Head of caudate nucleus (tissue), 42 donors: ENCODE results near the gene NLGN1.

Source experiments
- DNase-seq, 42 donors: peaks; one replicate each; pipeline versions ENCODE4 v3.0.0 to v3.0.0-alpha.2; 2020 to 2021; ENCODE audit warnings: mixed read lengths in 7 of 42
- intact Hi-C: fragments of 100-400 bp; cut with DNase I; formaldehyde crosslinking; loops from one replicate; pipeline ENCODE4 v1.15.0; 2022

Gene NLGN1

GRCh38 chr3:173911446-173911845 is 513.9 kb downstream of the NLGN1 start:
- DNase-seq = peak; percentile 6 to 86 (median 68)
- intact Hi-C loops = loop anchor here (10.0 kb wide), 1 partner anchor 517 kb away; the partner anchor contains the start of gene NLGN1

GRCh38 chr3:173912126-173912525 is 514.6 kb downstream of the NLGN1 start:
- DNase-seq = no peak
- intact Hi-C loops = loop anchor here (10.0 kb wide), 1 partner anchor 517 kb away; the partner anchor contains the start of gene NLGN1

- DNase-seq = peak in 16 of 42 donors; percentile 9 to 62 (median 28)
- intact Hi-C loops = loop anchor here (10.0 kb wide), 1 partner anchor 519 kb away; the partner anchor contains the start of gene NLGN1
These were observed 515.9 kb downstream of the NLGN1 start for GRCh38 chr3:173913397-173913796.

GRCh38 chr3:173913974-173914421 is 516.5 kb downstream of the NLGN1 start:
- intact Hi-C loops = loop anchor here (10.0 kb wide), 1 partner anchor 519 kb away; the partner anchor contains the start of gene NLGN1
- no peak for DNase-seq

GRCh38 chr3:173916799-173917198 is 519.3 kb downstream of the NLGN1 start:
- DNase-seq = no peak
- intact Hi-C loops = loop anchor here (10.0 kb wide), 1 partner anchor 522 kb away; the partner anchor contains the start of gene NLGN1

- intact Hi-C loops = no loop called here
- no peak for DNase-seq
These were observed 522.8 kb downstream of the NLGN1 start for GRCh38 chr3:173920386-173920785.

- no peak for DNase-seq
- intact Hi-C loops = no loop called here
These were observed 524.2 kb downstream of the NLGN1 start for GRCh38 chr3:173921732-173922131.

- no peak for DNase-seq
- intact Hi-C loops = no loop called here
These were observed 525.7 kb downstream of the NLGN1 start for GRCh38 chr3:173923204-173923603.

- intact Hi-C loops = no loop called here
- DNase-seq = no peak
These were observed 532.7 kb downstream of the NLGN1 start for GRCh38 chr3:173930251-173930650.

GRCh38 chr3:173932624-173933023 is 535.1 kb downstream of the NLGN1 start:
- DNase-seq = peak in 39 of 42 donors; percentile 19 to 88 (median 56)
- intact Hi-C loops = no loop called here

- intact Hi-C loops = no loop called here
- DNase-seq = no peak
These were observed 535.6 kb downstream of the NLGN1 start for GRCh38 chr3:173933113-173933512.

- DNase-seq = no peak
- intact Hi-C loops = no loop called here
These were observed 538.8 kb downstream of the NLGN1 start for GRCh38 chr3:173936316-173936715.

GRCh38 chr3:173938159-173938558 is 540.6 kb downstream of the NLGN1 start:
- DNase-seq = no peak
- intact Hi-C loops = no loop called here

- intact Hi-C loops = no loop called here
- DNase-seq = no peak
These were observed 541.1 kb downstream of the NLGN1 start for GRCh38 chr3:173938616-173939015.

- intact Hi-C loops = no loop called here
These were observed 541.8 kb downstream of the NLGN1 start for GRCh38 chr3:173939331-173939730.

GRCh38 chr3:173943264-173943663 is 545.7 kb downstream of the NLGN1 start:
- DNase-seq = no peak
- intact Hi-C loops = no loop called here

More at GRCh38 chr3:173939331-173939730, 541.8 kb downstream of the NLGN1 start:
- DNase-seq = no peak

GRCh38 chr3:173945170-173945569 is 547.6 kb downstream of the NLGN1 start:
- intact Hi-C loops = no loop called here
- peak in 8 of 42 donors; percentile 10 to 52 (median 28) for DNase-seq

- no peak for DNase-seq
- intact Hi-C loops = no loop called here
These were observed 548.3 kb downstream of the NLGN1 start for GRCh38 chr3:173945806-173946205.

- no peak for DNase-seq
- intact Hi-C loops = no loop called here
These were observed 557.1 kb downstream of the NLGN1 start for GRCh38 chr3:173954647-173955046.

- no peak for DNase-seq
- intact Hi-C loops = no loop called here
These were observed 560.1 kb downstream of the NLGN1 start for GRCh38 chr3:173957646-173958045.

GRCh38 chr3:173958805-173959204 is 561.3 kb downstream of the NLGN1 start:
- intact Hi-C loops = no loop called here
- no peak for DNase-seq
